22Rv1 (cell line): ENCODE results near the gene PCDH9.
"Not testable (repeated sequence)": the region's sequence is repeated elsewhere in the genome, so short reads cannot be mapped to it uniquely, and the experiment has no call there.

Experiments
- CTCF ChIP-seq: fragments of 450-650 bp; IDR thresholded peaks from 2 replicates; pipeline ENCODE4 v1.5.1; 2017; ENCODE audit warnings: mild to moderate bottlenecking
- ZFX ChIP-seq: fragments of 450-650 bp; IDR thresholded peaks from 2 replicates; pipeline ENCODE4 v1.6.1; 2017; ENCODE audit warnings: antibody characterized with exemption, borderline replicate concordance

- not testable (repeated sequence) for TF ChIP-seq CTCF, ZFX
These were observed 943.3 kb downstream of the PCDH9 start for GRCh38 chr13:66286806-66287205.
